ENCODE results near the gene RBPJL. TPM values are rescaled to one million over a fixed set of nuclear protein-coding genes. Genes with fewer than 3 reads are reported as not detected.

The RBPJL gene
- total and polyA plus RNA-seq, 2 of the 13 experiments (the other 11 are each of a cell fraction or from before 2014, with no cell fraction given), result not detected

- TF ChIP-seq ARID5B (CRISPR knock-in tag; IDR thresholded peaks at IDR 0.05), result peak; percentile 85
- TF ChIP-seq ZBTB26 (CRISPR knock-in tag; IDR thresholded peaks at IDR 0.05; ENCODE audit: borderline replicate concordance), result no peak
- peak; percentile 84; the same call in 1 of the 2 replicates for TF ChIP-seq IKZF5 (CRISPR knock-in tag; IDR thresholded peaks at IDR 0.05)
- TF ChIP-seq ZKSCAN8 (CRISPR knock-in tag; IDR thresholded peaks at IDR 0.05; ENCODE audit: borderline replicate concordance), result no peak
- no peak for TF ChIP-seq MBNL3 (CRISPR knock-in tag; conservative IDR thresholded peaks at IDR 0.05)
- TF ChIP-seq ZNF598 (CRISPR knock-in tag; IDR thresholded peaks at IDR 0.05; ENCODE audit: borderline replicate concordance), result no peak
- peak; percentile 81 for TF ChIP-seq MTA1 (CRISPR knock-in tag; IDR thresholded peaks at IDR 0.05; ENCODE audit: borderline replicate concordance)
- TF ChIP-seq SOX13 (IDR thresholded peaks at IDR 0.05), result peak; percentile 77
- TF ChIP-seq SOX13 (CRISPR knock-in tag; conservative IDR thresholded peaks at IDR 0.05 in 1 of 2, IDR thresholded peaks at IDR 0.05 in 1 of 2), result peak in 1 of 2 experiments; percentile 98; a peak in 2 of 4 replicates
- no peak for TF ChIP-seq SSRP1 (CRISPR knock-in tag; IDR thresholded peaks at IDR 0.05)
- no peak for TF ChIP-seq NKX3-1 (CRISPR knock-in tag; IDR thresholded peaks at IDR 0.05)
- TF ChIP-seq ZNF12 (CRISPR knock-in tag; IDR thresholded peaks at IDR 0.05), result 0 out of 2 replicates have a peak, but pooled peaks have one; percentile 20
- TF ChIP-seq KDM3A (CRISPR knock-in tag; IDR thresholded peaks at IDR 0.05; ENCODE audit: low read depth), result no peak; the same call in 1 of the 2 replicates
- no peak for TF ChIP-seq NFYC (CRISPR knock-in tag; IDR thresholded peaks at IDR 0.05)
- peak; percentile 96 for TF ChIP-seq SIX1 (CRISPR knock-in tag; IDR thresholded peaks at IDR 0.05; ENCODE audit: borderline replicate concordance)
- TF ChIP-seq ZNF547 (CRISPR knock-in tag; IDR thresholded peaks at IDR 0.05), result no peak
- TF ChIP-seq HMGA1 (CRISPR knock-in tag; conservative IDR thresholded peaks at IDR 0.05), result no peak
- peak; percentile 91 for TF ChIP-seq FOXA3 (CRISPR knock-in tag; IDR thresholded peaks at IDR 0.05)
- TF ChIP-seq ARID4A (CRISPR knock-in tag; IDR thresholded peaks at IDR 0.05; ENCODE audit: borderline replicate concordance), result no peak
- TF ChIP-seq ZFP62 (CRISPR knock-in tag; IDR thresholded peaks at IDR 0.05), result no peak
- TF ChIP-seq ZMYM4 (CRISPR knock-in tag; IDR thresholded peaks at IDR 0.05), result peak; percentile 57
These were observed 33.7 kb downstream of the RBPJL start (continued) for GRCh38 chr20:45340236-45340847.

Measured in HepG2 (cell line).